Vagina (tissue), 2 donors: ENCODE results near the gene HIF1A. TPM values are rescaled to one million over a fixed set of nuclear protein-coding genes. Genes with fewer than 3 reads are reported as not detected.

Experiments
- DNase-seq, 2 donors: peaks; one replicate each; pipeline ENCODE4 v3.0.0-alpha.2; 2017; ENCODE audit errors: extremely low spot score in 2 of 2
- H3K27ac ChIP-seq: fragments of 200-600 bp; sonication (generic); one replicate; pipeline ENCODE4 v1.5.1; 2019
- H3K27me3 ChIP-seq: fragments of 200-600 bp; sonication (generic); one replicate; pipeline ENCODE4 v1.5.1; 2019
- H3K36me3 ChIP-seq, 2 donors: fragments of 200-600 bp; sonication (generic); one replicate each; pipeline ENCODE4 v1.5.1; 2017 to 2019
- H3K4me1 ChIP-seq: fragments of 200-600 bp; sonication (generic); one replicate; pipeline ENCODE4 v1.5.1; 2019
- H3K4me3 ChIP-seq, 2 donors: fragments of 200-600 bp; sonication (generic); 1 replicate in 1 of 2; 2 replicates in 1 of 2; pipeline ENCODE4 v1.5.1; 2016 to 2019
- H3K9me3 ChIP-seq: fragments of 200-600 bp; sonication (generic); one replicate; pipeline ENCODE4 v1.5.1; 2019
- CTCF ChIP-seq, 3 experiments: fragments of 450-650 bp in 2 of 3; fragments of 200-600 bp in 1 of 3; sonication (generic) in 1 of 3; IDR thresholded peaks; one replicate each; pipeline ENCODE4 v1.5.1; 2017 to 2019; ENCODE audit warnings: antibody characterized with exemption in 3 of 3, mild to moderate bottlenecking in 2 of 3, moderate library complexity in 2 of 3
- POLR2A ChIP-seq, 2 donors: fragments of 450-650 bp; IDR thresholded peaks; one replicate each; pipeline ENCODE4 v1.6.1; 2017; ENCODE audit warnings: antibody characterized with exemption in 2 of 2, mild to moderate bottlenecking in 2 of 2, moderate library complexity in 2 of 2
- POLR2AphosphoS5 ChIP-seq, 2 donors: sonication (generic); formaldehyde crosslinking; IDR thresholded peaks; one replicate each; pipeline ENCODE4 v1.9.0; 2017; ENCODE audit warnings: antibody characterized with exemption in 2 of 2, mild to moderate bottlenecking in 2 of 2, low read depth in 1 of 2; ENCODE audit not compliant: insufficient read depth in 1 of 2
- intact Hi-C: fragments of 100-400 bp; cut with DNase I; formaldehyde crosslinking; loops from one replicate; pipeline ENCODE4 v1.15.1; 2023
- total RNA-seq: library from RNA; depleted of rRNA; stranded (reverse); fragments of >200 nt; gene quantifications from one replicate; pipeline ENCODE4 v1.2.3, GENCODE V29; 2016

HIF1A gene
- total RNA-seq, 1 donor from 2014 or later = 140 TPM

- no peak for DNase-seq
- no peak overlapping the region for H3K27ac ChIP-seq
- no peaks in the 10 kb centered on the region for H3K27me3 ChIP-seq
- no peak overlapping the region for H3K4me3 ChIP-seq
- H3K9me3 ChIP-seq = no peaks in the 10 kb centered on the region
- intact Hi-C loops = no loop called here
- H3K36me3 ChIP-seq = no peaks in the 10 kb centered on the region
- TF ChIP-seq POLR2AphosphoS5 (IDR thresholded peaks at IDR 0.05; ENCODE audit: insufficient read depth in 1 of 2, low read depth in 1 of 2) = no peak
- no peaks in the 10 kb centered on the region for H3K4me1 ChIP-seq
Observed at GRCh38 chr14:61672796-61673195, 22.5 kb upstream of the HIF1A start.

DNA sequence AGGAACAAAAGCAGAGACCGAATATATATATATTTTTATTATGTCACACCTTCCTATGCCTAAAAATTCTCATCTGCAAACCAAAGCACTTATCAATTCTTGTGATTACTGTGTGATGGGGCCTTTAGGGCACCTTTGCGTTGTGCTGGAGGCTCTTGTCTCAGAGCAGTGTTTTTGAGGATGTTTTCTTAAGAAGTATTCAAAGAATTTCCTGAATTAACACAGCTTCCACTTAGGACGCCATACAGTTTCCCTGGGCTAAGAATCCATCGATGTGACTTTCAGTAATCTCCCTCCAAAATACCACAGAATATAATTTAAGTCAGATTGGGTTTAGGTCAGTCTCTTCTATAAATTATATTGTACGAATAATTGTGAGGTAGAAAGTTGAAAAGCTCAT is 22.0 kb upstream of the HIF1A start:
- TF ChIP-seq POLR2A (IDR thresholded peaks at IDR 0.05) (no peak), POLR2AphosphoS5 (IDR thresholded peaks at IDR 0.05; ENCODE audit: insufficient read depth in 1 of 2, low read depth in 1 of 2) (no peak), CTCF (IDR thresholded peaks at IDR 0.05) (no peak)
- no peak for DNase-seq
- no peaks in the 10 kb centered on the region for H3K9me3 ChIP-seq
- H3K27me3 ChIP-seq = no peaks in the 10 kb centered on the region
- H3K36me3 ChIP-seq = no peaks in the 10 kb centered on the region
- no peak overlapping the region for H3K4me3 ChIP-seq
- H3K27ac ChIP-seq = no peak overlapping the region
- H3K4me1 ChIP-seq = no peaks in the 10 kb centered on the region
- intact Hi-C loops = no loop called here

- Histone ChIP-seq H3K9me3 (no peaks in the 10 kb centered on the region), H3K36me3 (no peaks in the 10 kb centered on the region), H3K4me1 (no peaks in the 10 kb centered on the region), H3K27ac (no peak overlapping the region), H3K27me3 (no peaks in the 10 kb centered on the region), H3K4me3 (no peak overlapping the region)
- TF ChIP-seq POLR2A (IDR thresholded peaks at IDR 0.05) (no peak), POLR2AphosphoS5 (IDR thresholded peaks at IDR 0.05; ENCODE audit: insufficient read depth in 1 of 2, low read depth in 1 of 2) (no peak), CTCF (IDR thresholded peaks at IDR 0.05) (no peak)
- intact Hi-C loops = no loop called here
- no peak for DNase-seq
Observed at GRCh38 chr14:61675291-61675690, 20.0 kb upstream of the HIF1A start.

DNA sequence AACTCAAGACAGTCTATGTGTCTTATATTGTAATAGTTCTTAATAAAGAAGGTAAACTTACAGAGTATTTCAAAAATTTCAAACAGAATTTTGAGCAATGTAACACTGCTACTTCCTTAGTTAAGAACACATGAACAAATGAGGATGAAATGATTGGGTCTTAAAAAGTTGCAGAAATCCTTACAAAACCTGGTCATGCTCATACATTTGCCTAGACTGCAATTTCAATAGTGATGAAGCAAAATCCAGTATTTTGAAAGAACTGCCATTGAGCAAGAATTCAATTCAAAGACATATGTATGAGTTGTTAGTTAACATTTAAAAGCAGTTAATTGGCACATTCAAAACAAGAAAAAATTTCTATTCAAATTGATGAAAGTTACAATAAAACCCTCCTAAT is 17.8 kb upstream of the HIF1A start:
- Histone ChIP-seq H3K27me3 (no peaks in the 10 kb centered on the region), H3K27ac (no peak overlapping the region), H3K9me3 (no peaks in the 10 kb centered on the region), H3K36me3 (no peaks in the 10 kb centered on the region), H3K4me1 (no peaks in the 10 kb centered on the region), H3K4me3 (no peak overlapping the region)
- no peak for TF ChIP-seq POLR2AphosphoS5 (IDR thresholded peaks at IDR 0.05; ENCODE audit: insufficient read depth in 1 of 2, low read depth in 1 of 2)
- no peak for TF ChIP-seq POLR2A (IDR thresholded peaks at IDR 0.05)
- TF ChIP-seq CTCF (IDR thresholded peaks at IDR 0.05) = no peak
- intact Hi-C loops = no loop called here
- DNase-seq = no peak

GRCh38 chr14:61678975-61679374 is 16.3 kb upstream of the HIF1A start:
- H3K9me3 ChIP-seq = no peaks in the 10 kb centered on the region
- H3K4me1 ChIP-seq = no peaks in the 10 kb centered on the region
- TF ChIP-seq POLR2A (IDR thresholded peaks at IDR 0.05) (no peak), CTCF (IDR thresholded peaks at IDR 0.05) (no peak), POLR2AphosphoS5 (IDR thresholded peaks at IDR 0.05; ENCODE audit: insufficient read depth in 1 of 2, low read depth in 1 of 2) (no peak)
- no peaks in the 10 kb centered on the region for H3K36me3 ChIP-seq
- H3K27me3 ChIP-seq = no peaks in the 10 kb centered on the region
- no peak overlapping the region for H3K27ac ChIP-seq
- intact Hi-C loops = no loop called here
- no peak for DNase-seq
- H3K4me3 ChIP-seq = no peak overlapping the region

- no peaks in the 10 kb centered on the region for H3K9me3 ChIP-seq
- H3K27me3 ChIP-seq = no peaks in the 10 kb centered on the region
- TF ChIP-seq CTCF (IDR thresholded peaks at IDR 0.05) (no peak), POLR2A (IDR thresholded peaks at IDR 0.05) (no peak), POLR2AphosphoS5 (IDR thresholded peaks at IDR 0.05; ENCODE audit: insufficient read depth in 1 of 2, low read depth in 1 of 2) (no peak)
- no peak overlapping the region for H3K27ac ChIP-seq
- H3K4me3 ChIP-seq = no peak overlapping the region
- no peaks in the 10 kb centered on the region for H3K36me3 ChIP-seq
- intact Hi-C loops = no loop called here
- no peak for DNase-seq
- no peaks in the 10 kb centered on the region for H3K4me1 ChIP-seq
Observed at GRCh38 chr14:61681413-61681812, 13.9 kb upstream of the HIF1A start.
